BLaER1 treated with 17β-estradiol and CSF1 and Interleukin-3, amounts not matched to agents 10 nM and 100 nM (cell line): ENCODE results near the gene NCOA3.

Experiments used
- H3K27ac ChIP-seq, 11 experiments: shearing (Covaris generic); formaldehyde crosslinking; 2 replicates each; pipeline ENCODE4 v1.8.1; 2022
- H3K27me3 ChIP-seq, 11 experiments: shearing (Covaris generic); formaldehyde crosslinking; 2 replicates each; pipeline ENCODE4 v1.8.1; 2022
- H3K36me3 ChIP-seq, 11 experiments: shearing (Covaris generic); formaldehyde crosslinking; 2 replicates each; pipeline ENCODE4 v1.8.1; 2022
- H3K4me1 ChIP-seq, 10 experiments: shearing (Covaris generic); formaldehyde crosslinking; 2 replicates each; pipeline ENCODE4 v1.8.1; 2022
- H3K4me2 ChIP-seq, 11 experiments: shearing (Covaris generic); formaldehyde crosslinking; 2 replicates each; pipeline ENCODE4 v1.8.1; 2022
- H3K4me3 ChIP-seq, 10 experiments: shearing (Covaris generic); formaldehyde crosslinking; 2 replicates each; pipeline ENCODE4 v1.8.1; 2022
- H3K9ac ChIP-seq, 11 experiments: shearing (Covaris generic); formaldehyde crosslinking; 2 replicates each; pipeline ENCODE4 v1.8.1; 2022
- H3K9me3 ChIP-seq, 11 experiments: shearing (Covaris generic); formaldehyde crosslinking; replicated peaks in 1 of 11; 2 replicates each; pipeline ENCODE4 v1.8.1; 2022
- H4K20me1 ChIP-seq, 11 experiments: shearing (Covaris generic); formaldehyde crosslinking; 2 replicates each; pipeline ENCODE4 v1.8.1; 2022
- Cebpa-rat ChIP-seq, 11 experiments: shearing (Covaris generic); IDR thresholded peaks; 2 replicates each; pipeline ENCODE4 v1.8.1; 2022

NCOA3 gene

GRCh38 chr20:47659904-47660601 is 158.4 kb downstream of the NCOA3 start:
- no peak for TF ChIP-seq Cebpa-rat (IDR thresholded peaks at IDR 0.05)
- Histone ChIP-seq H3K27me3 (no peaks in the 10 kb centered on the region), H3K4me1 (peaks cover 0 to 23% (median 15%) of the 10 kb centered on the region in 10 experiments; a peak in 12 of 20 replicates), H3K36me3 (peaks cover 33 to 87% (median 66%) of the 10 kb centered on the region in 11 experiments), H4K20me1 (peaks cover 0 to 73% (median 0%) of the 10 kb centered on the region in 11 experiments; a peak in 10 of 22 replicates), H3K9ac (no peak overlapping the region), H3K9me3 (no peaks in the 10 kb centered on the region), H3K4me3 (no peak overlapping the region), H3K4me2 (no peak overlapping the region), H3K27ac (no peak overlapping the region)

- TF ChIP-seq Cebpa-rat (IDR thresholded peaks at IDR 0.05): no peak
- H3K4me1 ChIP-seq: peaks cover 0 to 25% (median 15%) of the 10 kb centered on the region in 10 experiments; a peak in 12 of 20 replicates
- no peak overlapping the region for H3K27ac ChIP-seq
- H3K9me3 ChIP-seq: no peaks in the 10 kb centered on the region
- H3K4me2 ChIP-seq: no peak overlapping the region
- H3K4me3 ChIP-seq: no peak overlapping the region
- H3K9ac ChIP-seq: no peak overlapping the region
- H3K36me3 ChIP-seq: peaks cover 28 to 87% (median 61%) of the 10 kb centered on the region in 11 experiments
- H4K20me1 ChIP-seq: peaks cover 0 to 68% (median 0%) of the 10 kb centered on the region in 11 experiments; a peak in 10 of 22 replicates
- no peaks in the 10 kb centered on the region for H3K27me3 ChIP-seq
Measured at GRCh38 chr20:47660602-47660905, 158.9 kb downstream of the NCOA3 start.

GRCh38 chr20:47660983-47661700 is 159.5 kb downstream of the NCOA3 start:
- no peak for TF ChIP-seq Cebpa-rat (IDR thresholded peaks at IDR 0.05)
- no peak overlapping the region for H3K27ac ChIP-seq
- H3K36me3 ChIP-seq: peaks cover 27 to 90% (median 57%) of the 10 kb centered on the region in 11 experiments
- no peaks in the 10 kb centered on the region for H3K9me3 ChIP-seq
- no peaks in the 10 kb centered on the region for H3K27me3 ChIP-seq
- H3K4me2 ChIP-seq: no peak overlapping the region
- H3K9ac ChIP-seq: 0 out of 22 replicates have a peak overlapping the region, but pooled peaks of 2 of the 11 experiments have one; percentile 2 to 19
- no peak overlapping the region for H3K4me3 ChIP-seq
- H4K20me1 ChIP-seq: peaks cover 0 to 64% (median 0%) of the 10 kb centered on the region in 11 experiments; a peak in 10 of 22 replicates
- peaks cover 0 to 25% (median 13%) of the 10 kb centered on the region in 10 experiments; a peak in 12 of 20 replicates for H3K4me1 ChIP-seq

GRCh38 chr20:47661714-47662113 is 160.0 kb downstream of the NCOA3 start:
- peaks cover 0 to 25% (median 10%) of the 10 kb centered on the region in 10 experiments; a peak in 12 of 20 replicates for H3K4me1 ChIP-seq
- no peak for TF ChIP-seq Cebpa-rat (IDR thresholded peaks at IDR 0.05)
- no peaks in the 10 kb centered on the region for H3K27me3 ChIP-seq
- peaks cover 23 to 93% (median 51%) of the 10 kb centered on the region in 11 experiments for H3K36me3 ChIP-seq
- H3K9me3 ChIP-seq: no peaks in the 10 kb centered on the region
- no peak overlapping the region for H3K27ac ChIP-seq
- no peak overlapping the region for H3K4me3 ChIP-seq
- no peak overlapping the region for H3K9ac ChIP-seq
- no peak overlapping the region for H3K4me2 ChIP-seq
- peaks cover 0 to 70% (median 0%) of the 10 kb centered on the region in 11 experiments; a peak in 10 of 22 replicates for H4K20me1 ChIP-seq

GRCh38 chr20:47662483-47663353 is 161.0 kb downstream of the NCOA3 start:
- Histone ChIP-seq H3K4me3 (no peak overlapping the region), H3K9ac (no peak overlapping the region), H3K36me3 (peaks cover 13 to 84% (median 41%) of the 10 kb centered on the region in 11 experiments; a peak in 21 of 22 replicates), H3K4me1 (peaks cover 5 to 32% (median 15%) of the 10 kb centered on the region in 10 experiments; a peak in 17 of 20 replicates), H3K9me3 (no peaks in the 10 kb centered on the region), H3K27ac (no peak overlapping the region), H3K27me3 (no peaks in the 10 kb centered on the region), H4K20me1 (peaks cover 0 to 70% (median 0%) of the 10 kb centered on the region in 11 experiments; a peak in 10 of 22 replicates), H3K4me2 (no peak overlapping the region)
- no peak for TF ChIP-seq Cebpa-rat (IDR thresholded peaks at IDR 0.05)

- peak overlapping the region in 1 of 11 experiments; percentile 6; a peak in 1 of 22 replicates for H3K9ac ChIP-seq
- H3K4me3 ChIP-seq: no peak overlapping the region
- no peak for TF ChIP-seq Cebpa-rat (IDR thresholded peaks at IDR 0.05)
Measured at GRCh38 chr20:47663354-47664067, 161.8 kb downstream of the NCOA3 start.

GRCh38 chr20:47664068-47664437 is 162.4 kb downstream of the NCOA3 start:
- H3K4me2 ChIP-seq: peak overlapping the region in 4 of 11 experiments; percentile 0 to 37 (median 18); a peak in 5 of 22 replicates
- TF ChIP-seq Cebpa-rat (IDR thresholded peaks at IDR 0.05): no peak
- peaks cover 0 to 64% (median 0%) of the 10 kb centered on the region in 11 experiments; a peak in 8 of 22 replicates for H4K20me1 ChIP-seq
- no peak overlapping the region for H3K27ac ChIP-seq
- peaks cover 3 to 76% (median 28%) of the 10 kb centered on the region in 11 experiments; a peak in 15 of 22 replicates for H3K36me3 ChIP-seq
- no peaks in the 10 kb centered on the region for H3K27me3 ChIP-seq
- H3K4me1 ChIP-seq: peaks cover 5 to 45% (median 27%) of the 10 kb centered on the region in 10 experiments; a peak in 18 of 20 replicates
- no peaks in the 10 kb centered on the region for H3K9me3 ChIP-seq
- H3K9ac ChIP-seq: peak overlapping the region in 2 of 11 experiments; percentile 6 to 11; a peak in 1 of 22 replicates
- H3K4me3 ChIP-seq: no peak overlapping the region

More at GRCh38 chr20:47663354-47664067, 161.8 kb downstream of the NCOA3 start:
- Histone ChIP-seq H3K9me3 (no peaks in the 10 kb centered on the region), H3K27ac (no peak overlapping the region), H3K4me1 (peaks cover 5 to 40% (median 23%) of the 10 kb centered on the region in 10 experiments; a peak in 18 of 20 replicates), H3K36me3 (peaks cover 5 to 76% (median 33%) of the 10 kb centered on the region in 11 experiments; a peak in 16 of 22 replicates), H3K4me2 (peak overlapping the region in 3 of 11 experiments; percentile 6 to 37 (median 29); a peak in 5 of 22 replicates), H4K20me1 (peaks cover 0 to 69% (median 0%) of the 10 kb centered on the region in 11 experiments; a peak in 10 of 22 replicates), H3K27me3 (no peaks in the 10 kb centered on the region)

GRCh38 chr20:47664744-47665143 is 163.1 kb downstream of the NCOA3 start:
- Histone ChIP-seq H4K20me1 (peaks cover 0 to 62% (median 0%) of the 10 kb centered on the region in 11 experiments; a peak in 8 of 22 replicates), H3K27me3 (no peaks in the 10 kb centered on the region), H3K4me2 (no peak overlapping the region), H3K9ac (no peak overlapping the region; a peak in 1 of 22 replicates), H3K9me3 (no peaks in the 10 kb centered on the region), H3K4me3 (no peak overlapping the region), H3K36me3 (peaks cover 0 to 74% (median 24%) of the 10 kb centered on the region in 11 experiments; a peak in 15 of 22 replicates), H3K4me1 (peaks cover 5 to 44% (median 27%) of the 10 kb centered on the region in 10 experiments; a peak in 18 of 20 replicates), H3K27ac (no peak overlapping the region)
- no peak for TF ChIP-seq Cebpa-rat (IDR thresholded peaks at IDR 0.05)
